ENCODE data around the gene PLCXD3.
A peak's percentile ranks its signal among the peaks of the same experiment; 100 is the strongest.

The PLCXD3 gene

DNA sequence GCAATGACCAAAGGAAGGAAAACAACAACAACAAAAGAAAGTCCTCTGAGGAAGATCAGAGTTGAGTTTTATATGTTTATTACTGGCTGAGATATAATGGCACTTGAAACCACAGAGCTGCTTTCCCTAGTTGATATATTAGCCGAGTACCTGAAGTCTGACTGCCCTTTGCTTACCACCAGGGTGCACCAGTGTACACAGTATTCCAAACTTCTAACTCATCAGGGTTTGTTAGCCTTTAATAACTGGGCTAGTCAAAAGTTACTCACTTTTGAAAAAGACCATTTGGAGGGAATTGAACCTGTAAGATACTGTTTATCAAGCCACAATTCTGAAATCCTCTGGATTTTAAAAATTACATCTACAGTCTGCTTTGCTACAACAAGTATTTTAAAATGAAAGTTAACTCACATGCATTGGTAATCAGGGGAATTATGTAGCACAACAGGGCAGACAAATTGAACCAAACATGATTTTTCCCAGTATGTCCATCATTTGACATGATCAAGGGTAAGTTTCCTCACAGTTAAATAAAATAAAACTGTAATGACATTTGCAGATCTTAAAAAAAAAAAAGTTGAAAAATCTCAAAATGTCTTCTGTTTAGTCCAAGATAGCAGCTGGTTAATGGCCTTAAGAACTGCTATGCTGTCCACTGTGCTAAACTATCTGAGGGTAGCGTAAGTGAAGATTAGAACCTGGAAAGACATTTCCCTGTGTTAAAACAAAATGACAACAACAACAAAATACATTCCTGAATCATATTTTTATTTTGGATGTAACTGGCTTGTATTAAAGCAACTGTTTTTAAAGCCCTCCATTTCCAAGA, 239.8 kb downstream of the PLCXD3 start:
- TF ChIP-seq, protein P1, sequence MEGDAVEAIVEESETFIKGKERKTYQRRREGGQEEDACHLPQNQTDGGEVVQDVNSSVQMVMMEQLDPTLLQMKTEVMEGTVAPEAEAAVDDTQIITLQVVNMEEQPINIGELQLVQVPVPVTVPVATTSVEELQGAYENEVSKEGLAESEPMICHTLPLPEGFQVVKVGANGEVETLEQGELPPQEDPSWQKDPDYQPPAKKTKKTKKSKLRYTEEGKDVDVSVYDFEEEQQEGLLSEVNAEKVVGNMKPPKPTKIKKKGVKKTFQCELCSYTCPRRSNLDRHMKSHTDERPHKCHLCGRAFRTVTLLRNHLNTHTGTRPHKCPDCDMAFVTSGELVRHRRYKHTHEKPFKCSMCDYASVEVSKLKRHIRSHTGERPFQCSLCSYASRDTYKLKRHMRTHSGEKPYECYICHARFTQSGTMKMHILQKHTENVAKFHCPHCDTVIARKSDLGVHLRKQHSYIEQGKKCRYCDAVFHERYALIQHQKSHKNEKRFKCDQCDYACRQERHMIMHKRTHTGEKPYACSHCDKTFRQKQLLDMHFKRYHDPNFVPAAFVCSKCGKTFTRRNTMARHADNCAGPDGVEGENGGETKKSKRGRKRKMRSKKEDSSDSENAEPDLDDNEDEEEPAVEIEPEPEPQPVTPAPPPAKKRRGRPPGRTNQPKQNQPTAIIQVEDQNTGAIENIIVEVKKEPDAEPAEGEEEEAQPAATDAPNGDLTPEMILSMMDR (conservative IDR thresholded peaks at IDR 0.05; ENCODE audit: low read depth): peak; percentile 83
- CTCF ChIA-PET: interaction anchor here (0.5 to 1.1 kb wide), 11 partner anchors 13 to 962 kb away, joined by 3 to 9 read pairs (median 5); partner anchors contain the start of gene RIMOC1
- H3K27ac ChIP-seq: no peak overlapping the region
- POLR2A ChIA-PET (ENCODE audit: low non-redundant PET): no interaction called here
- DNase-seq (ENCODE audit: low spot score): peak; percentile 46

- TF ChIP-seq, protein P1 (conservative IDR thresholded peaks at IDR 0.05; ENCODE audit: low read depth): no peak
- no peak overlapping the region for H3K27ac ChIP-seq
- ChIA-PET POLR2A (ENCODE audit: low non-redundant PET) (no interaction called here), CTCF (no interaction called here)
- no peak for DNase-seq (ENCODE audit: low spot score)
Observed at GRCh38 chr5:41268894-41269293, 241.5 kb downstream of the PLCXD3 start.

- DNase-seq (ENCODE audit: low spot score): no peak
- TF ChIP-seq, protein P1 (conservative IDR thresholded peaks at IDR 0.05; ENCODE audit: low read depth): no peak
- POLR2A ChIA-PET (ENCODE audit: low non-redundant PET): no interaction called here
- CTCF ChIA-PET: interaction anchor here (0.5 to 0.7 kb wide), 3 partner anchors 24 to 552 kb away, joined by 3 to 4 read pairs (median 3); no protein-coding TSS in a partner anchor
- H3K27ac ChIP-seq: no peak overlapping the region
Observed at GRCh38 chr5:41266377-41266776, 244.0 kb downstream of the PLCXD3 start.

DNA sequence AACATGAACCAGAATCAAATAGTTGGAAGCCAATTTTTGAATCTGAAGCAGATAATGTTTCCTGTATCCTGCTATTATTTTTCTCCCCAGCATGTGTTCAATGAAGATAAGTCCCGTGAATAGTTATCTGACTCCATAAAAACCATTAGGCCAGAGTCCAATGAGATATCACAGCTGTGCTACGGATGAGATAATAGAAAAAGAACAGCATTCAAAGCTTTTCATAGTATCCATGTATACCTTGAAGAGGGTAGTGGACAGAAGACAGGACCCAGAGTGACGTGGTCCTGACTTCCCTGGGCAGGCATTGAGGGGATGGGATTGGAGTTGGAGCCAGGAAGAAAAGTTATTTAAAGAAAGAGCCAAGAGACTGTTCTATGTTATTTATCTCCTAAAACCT, 246.4 kb downstream of the PLCXD3 start:
- TF ChIP-seq, protein P1 (conservative IDR thresholded peaks at IDR 0.05; ENCODE audit: low read depth): no peak
- ChIA-PET CTCF (no interaction called here), POLR2A (ENCODE audit: low non-redundant PET) (no interaction called here)
- no peak overlapping the region for H3K27ac ChIP-seq
- no peak for DNase-seq (ENCODE audit: low spot score)

- TF ChIP-seq, protein P1 (conservative IDR thresholded peaks at IDR 0.05; ENCODE audit: low read depth): no peak
- H3K27ac ChIP-seq: no peak overlapping the region
- ChIA-PET CTCF (no interaction called here), POLR2A (ENCODE audit: low non-redundant PET) (no interaction called here)
- no peak for DNase-seq (ENCODE audit: low spot score)
Observed at GRCh38 chr5:41263335-41263734, 247.1 kb downstream of the PLCXD3 start.
